Activated CD8-positive, alpha-beta T cell treated with anti-CD3 and anti-CD28 coated beads for 36 hours (primary cell): ENCODE measurements around the gene AOX1. TPM values are rescaled to one million over a fixed set of nuclear protein-coding genes. Genes with fewer than 3 reads are reported as not detected.
"Not testable (repeated sequence)": the region's sequence is repeated elsewhere in the genome, so short reads cannot be mapped to it uniquely, and the experiment has no call there.

Source experiments
- ATAC-seq: fragments of 200-7000 bp; cut with Tn5 transposase; one replicate; pipeline ENCODE4 v1.10.0; 2021; ENCODE audit warnings: mild to moderate bottlenecking, moderate library complexity
- CTCF ChIA-PET: fragments of 350-600 bp; sonication (Branson Sonifier 250); formaldehyde crosslinking; loops from one replicate; lab custom pipeline; 2021; ENCODE audit warnings: antibody characterized with exemption; lab: Charles Lee
- POLR2A ChIA-PET: fragments of 350-600 bp; sonication (Branson Sonifier 250); formaldehyde crosslinking; loops from one replicate; lab custom pipeline; 2021; ENCODE audit warnings: antibody characterized with exemption; lab: Charles Lee
- DNase-seq: peaks from one replicate; pipeline ENCODE4 v3.0.0-alpha.2; 2020
- H3K27ac Mint-ChIP-seq: one replicate; pipeline ENCODE4 v1.8.0; 2021; ENCODE audit warnings: mild to moderate bottlenecking, mixed read lengths
- H3K27me3 Mint-ChIP-seq: one replicate; pipeline ENCODE4 v1.8.0; 2021; ENCODE audit warnings: mixed read lengths
- H3K36me3 Mint-ChIP-seq: one replicate; pipeline ENCODE4 v1.8.0; 2021; ENCODE audit warnings: low read depth, mixed read lengths
- H3K4me1 Mint-ChIP-seq: one replicate; pipeline ENCODE4 v1.8.0; 2021; ENCODE audit warnings: low read depth, mixed read lengths
- H3K4me3 Mint-ChIP-seq: one replicate; pipeline ENCODE4 v1.8.0; 2021; ENCODE audit warnings: mild to moderate bottlenecking, moderate library complexity, mixed read lengths
- H3K9me3 Mint-ChIP-seq: one replicate; pipeline ENCODE4 v1.8.0; 2021; ENCODE audit warnings: mixed read lengths
- intact Hi-C: fragments of 100-400 bp; cut with micrococcal nuclease; formaldehyde crosslinking; loops from one replicate; pipeline ENCODE4 v1.10.0; 2022
- total RNA-seq, 2 experiments: library from RNA; stranded (reverse); gene quantifications; one replicate each; pipeline ENCODE4 v1.2.3, GENCODE V29; 2021
- TF ChIP-seq, protein P1 (sequence below): fragments of 200-600 bp; IDR thresholded peaks from one replicate; pipeline ENCODE4 v1.8.0; 2022; ENCODE audit warnings: antibody characterized with exemption, mild to moderate bottlenecking

AOX1 gene
- total RNA-seq, 2 experiments from 2014 or later = 0.54 to 0.69 TPM

DNA sequence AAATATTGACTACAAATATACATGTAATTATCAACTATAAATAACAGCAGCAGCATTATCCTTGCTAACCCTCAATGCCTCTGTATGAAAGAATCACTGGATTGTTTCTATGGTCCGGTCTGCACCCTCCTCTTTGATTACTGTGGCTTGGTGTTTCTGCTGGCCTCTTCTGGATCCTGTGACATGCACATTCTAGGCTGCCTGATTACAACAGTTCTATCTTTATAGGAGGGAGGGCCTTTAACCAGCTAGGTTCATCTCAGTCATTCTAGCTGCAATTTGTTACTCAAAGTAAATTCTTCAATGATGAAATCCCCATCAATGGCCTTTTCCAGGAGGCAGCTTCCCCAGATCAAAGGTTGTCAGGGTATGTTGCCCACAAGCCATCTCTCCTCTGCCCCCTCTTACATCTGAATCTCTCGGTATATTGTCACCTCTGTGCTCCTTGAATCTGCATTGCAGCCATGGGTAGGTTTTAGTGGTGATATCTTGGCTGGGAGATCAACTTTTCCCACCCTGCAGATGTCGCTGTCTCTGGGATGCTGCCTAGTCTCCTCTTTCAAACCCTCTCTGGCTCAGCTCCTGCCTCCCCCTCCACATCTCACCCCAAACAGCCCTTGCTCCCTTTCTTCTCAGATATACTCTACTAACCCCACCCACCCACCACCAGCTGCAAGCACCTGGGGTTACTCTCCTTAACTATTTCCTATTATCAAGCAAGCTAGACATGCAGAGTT is 119.7 kb downstream of the AOX1 start:
- ChIA-PET POLR2A (interaction anchor here (0.7 to 5.9 kb wide), 2 partner anchors 8 to 109 kb away, joined by 3 to 25 read pairs; no protein-coding TSS in a partner anchor), CTCF (interaction anchor here (1.0 to 2.3 kb wide), 5 partner anchors 30 to 225 kb away, joined by 3 to 6 read pairs (median 3); partner anchors contain the start of gene KCTD18)
- DNase-seq = peak; percentile 45
- Mint-ChIP-seq H3K4me1 (peaks cover 52% of the 10 kb centered on the region), H3K4me3 (no peak overlapping the region), H3K36me3 (no peaks in the 10 kb centered on the region), H3K27me3 (peaks cover 14% of the 10 kb centered on the region), H3K27ac (peak overlapping the region; percentile 16), H3K9me3 (no peaks in the 10 kb centered on the region)
- TF ChIP-seq, protein P1, sequence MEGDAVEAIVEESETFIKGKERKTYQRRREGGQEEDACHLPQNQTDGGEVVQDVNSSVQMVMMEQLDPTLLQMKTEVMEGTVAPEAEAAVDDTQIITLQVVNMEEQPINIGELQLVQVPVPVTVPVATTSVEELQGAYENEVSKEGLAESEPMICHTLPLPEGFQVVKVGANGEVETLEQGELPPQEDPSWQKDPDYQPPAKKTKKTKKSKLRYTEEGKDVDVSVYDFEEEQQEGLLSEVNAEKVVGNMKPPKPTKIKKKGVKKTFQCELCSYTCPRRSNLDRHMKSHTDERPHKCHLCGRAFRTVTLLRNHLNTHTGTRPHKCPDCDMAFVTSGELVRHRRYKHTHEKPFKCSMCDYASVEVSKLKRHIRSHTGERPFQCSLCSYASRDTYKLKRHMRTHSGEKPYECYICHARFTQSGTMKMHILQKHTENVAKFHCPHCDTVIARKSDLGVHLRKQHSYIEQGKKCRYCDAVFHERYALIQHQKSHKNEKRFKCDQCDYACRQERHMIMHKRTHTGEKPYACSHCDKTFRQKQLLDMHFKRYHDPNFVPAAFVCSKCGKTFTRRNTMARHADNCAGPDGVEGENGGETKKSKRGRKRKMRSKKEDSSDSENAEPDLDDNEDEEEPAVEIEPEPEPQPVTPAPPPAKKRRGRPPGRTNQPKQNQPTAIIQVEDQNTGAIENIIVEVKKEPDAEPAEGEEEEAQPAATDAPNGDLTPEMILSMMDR = no peak
- peak; percentile 52 for ATAC-seq
- intact Hi-C loops = loop anchor here (5.0 kb wide), 1 partner anchor 128 kb away; no protein-coding TSS in a partner anchor

DNA sequence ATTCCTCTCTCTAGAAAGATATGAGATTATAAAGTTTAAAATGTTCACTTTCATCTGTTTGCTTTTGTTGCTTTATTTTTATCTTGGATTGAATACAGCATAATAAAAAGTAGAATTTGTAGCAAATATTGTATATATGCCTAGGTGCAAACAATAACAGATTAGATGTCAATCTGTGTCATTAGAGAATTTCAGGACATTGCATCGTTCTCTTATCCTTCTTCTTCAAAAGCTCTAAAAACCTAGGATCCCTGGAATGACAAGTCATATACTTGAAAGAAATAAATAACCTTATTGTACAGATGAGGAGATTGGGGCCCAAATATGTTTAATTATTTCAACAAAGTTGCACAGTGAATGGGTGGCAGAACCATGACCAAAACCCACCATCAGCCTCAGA is 123.1 kb downstream of the AOX1 start:
- no peak for ATAC-seq
- intact Hi-C loops = loop anchor here (5.0 kb wide), 1 partner anchor 132 kb away; no protein-coding TSS in a partner anchor
- TF ChIP-seq, protein P1 = no peak

DNA sequence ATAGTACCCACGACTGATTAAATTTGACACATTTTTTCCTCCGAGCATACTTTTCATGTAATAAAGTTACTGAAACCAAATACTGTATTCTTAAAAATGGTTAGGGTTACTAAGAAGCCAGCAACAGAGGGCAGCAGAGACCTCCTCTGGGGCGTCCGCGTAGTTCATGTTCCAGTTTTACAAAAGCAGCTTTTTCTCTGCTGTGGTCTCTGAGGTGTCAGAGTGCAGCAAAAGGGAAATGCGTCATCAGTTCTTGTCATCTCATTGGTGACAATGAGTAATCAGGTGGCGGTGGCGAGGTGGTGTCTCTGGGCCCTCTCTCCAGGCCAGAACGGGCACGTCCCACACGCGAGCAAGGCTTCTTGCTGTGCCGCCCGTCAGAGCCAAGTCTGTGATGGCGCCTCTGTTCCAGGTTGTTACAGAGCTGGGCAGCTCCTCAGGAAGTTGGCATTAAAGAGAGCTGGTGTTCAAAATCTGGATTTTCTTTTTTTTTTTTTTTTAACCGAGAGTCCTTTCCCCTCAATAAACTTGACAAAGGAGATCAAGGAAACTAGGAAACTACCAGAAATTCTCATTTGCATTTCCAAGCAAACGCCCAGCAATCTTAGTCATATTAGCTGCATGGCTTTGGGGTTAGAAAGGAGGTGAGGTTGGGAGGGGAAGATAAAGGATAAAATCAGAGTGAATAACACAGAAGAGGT is 127.3 kb downstream of the AOX1 start:
- H3K9me3 Mint-ChIP-seq = no peaks in the 10 kb centered on the region
- H3K27me3 Mint-ChIP-seq = peaks cover 4% of the 10 kb centered on the region
- no peaks in the 10 kb centered on the region for H3K36me3 Mint-ChIP-seq
- peak overlapping the region; percentile 100 for H3K27ac Mint-ChIP-seq
- H3K4me3 Mint-ChIP-seq = peak overlapping the region; percentile 73
- POLR2A ChIA-PET = interaction anchor here (0.7 to 3.2 kb wide), 26 partner anchors 9 to 188 kb away, joined by 3 to 25 read pairs (median 3); partner anchors contain the start of genes BZW1, CLK1, NIF3L1 and PPIL3
- TF ChIP-seq, protein P1 = peak; percentile 71
- intact Hi-C loops = loop anchor here (1.0 to 2.0 kb wide), 3 partner anchors 98 to 176 kb away; partner anchors contain the start of genes BZW1, CLK1, NIF3L1 and PPIL3
- H3K4me1 Mint-ChIP-seq = peaks cover 43% of the 10 kb centered on the region
- DNase-seq (peak; percentile 98), ATAC-seq (peak; percentile 95)
- CTCF ChIA-PET = interaction anchor here (0.6 to 3.5 kb wide), 27 partner anchors 10 to 523 kb away, joined by 3 to 23 read pairs (median 5); partner anchors contain the start of genes CLK1, NIF3L1 and PPIL3

More for the DNA sequence above, 123.1 kb downstream of the AOX1 start:
- Mint-ChIP-seq H3K9me3 (no peaks in the 10 kb centered on the region), H3K4me1 (peaks cover 59% of the 10 kb centered on the region), H3K27me3 (peaks cover 8% of the 10 kb centered on the region), H3K4me3 (no peak overlapping the region), H3K27ac (no peak overlapping the region), H3K36me3 (no peaks in the 10 kb centered on the region)
- no peak for DNase-seq
- ChIA-PET POLR2A (no interaction called here), CTCF (no interaction called here)

DNA sequence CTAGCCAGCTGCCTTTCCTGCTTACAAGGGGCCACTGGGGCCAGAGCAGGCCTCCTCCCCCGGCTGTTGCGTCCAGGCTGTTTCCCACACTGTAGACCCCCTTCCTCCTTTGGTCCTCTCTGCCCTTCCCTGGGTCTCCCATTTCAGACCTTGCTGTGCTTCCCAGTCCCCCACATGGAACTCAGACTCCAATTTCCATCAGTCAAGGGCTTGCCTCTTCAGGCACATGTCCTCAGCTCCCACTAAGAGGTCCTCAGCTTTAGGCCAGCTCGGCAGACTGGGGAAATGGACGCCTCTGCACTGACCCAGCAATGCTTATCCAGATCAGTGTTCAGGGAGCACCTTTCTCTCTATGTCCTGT is 127.9 kb downstream of the AOX1 start:
- H3K36me3 Mint-ChIP-seq = no peaks in the 10 kb centered on the region
- TF ChIP-seq, protein P1 = no peak
- H3K27ac Mint-ChIP-seq = peak overlapping the region; percentile 100
- peak overlapping the region; percentile 73 for H3K4me3 Mint-ChIP-seq
- intact Hi-C loops = loop anchor here (1.0 to 2.0 kb wide), 3 partner anchors 98 to 176 kb away; partner anchors contain the start of genes BZW1, CLK1, NIF3L1 and PPIL3
- CTCF ChIA-PET = interaction anchor here (0.8 to 3.5 kb wide), 23 partner anchors 9 to 523 kb away, joined by 3 to 23 read pairs (median 5); partner anchors contain the start of genes CLK1, NIF3L1 and PPIL3
- peaks cover 1% of the 10 kb centered on the region for H3K27me3 Mint-ChIP-seq
- peak; percentile 7 for DNase-seq
- no peaks in the 10 kb centered on the region for H3K9me3 Mint-ChIP-seq
- H3K4me1 Mint-ChIP-seq = peaks cover 40% of the 10 kb centered on the region
- peak; percentile 0 for ATAC-seq
- POLR2A ChIA-PET = interaction anchor here (0.8 to 3.2 kb wide), 20 partner anchors 8 to 189 kb away, joined by 3 to 25 read pairs (median 4); partner anchors contain the start of genes BZW1, CLK1, NIF3L1 and PPIL3

DNA sequence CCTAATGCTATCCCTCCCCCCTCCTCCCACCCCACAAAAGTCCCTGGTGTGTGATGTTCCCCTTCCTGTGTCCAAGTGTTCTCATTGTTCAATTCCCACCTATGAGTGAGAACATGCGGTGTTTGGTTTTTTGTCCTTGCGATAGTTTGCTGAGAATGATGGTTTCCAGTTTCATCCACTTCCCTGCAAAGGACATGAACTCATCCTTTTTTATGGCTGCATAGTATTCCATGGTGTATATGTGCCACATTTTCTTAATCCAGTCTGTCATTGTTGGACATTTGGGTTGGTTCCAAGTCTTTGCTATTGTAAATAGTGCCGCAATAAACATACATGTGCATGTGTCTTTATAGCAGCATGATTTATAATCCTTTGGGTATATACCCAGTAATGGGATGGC is 129.2 kb downstream of the AOX1 start:
- intact Hi-C loops, POLR2A ChIA-PET, H3K27me3 Mint-ChIP-seq, ATAC-seq, H3K4me3 Mint-ChIP-seq, H3K36me3 Mint-ChIP-seq, H3K9me3 Mint-ChIP-seq, DNase-seq: not testable (repeated sequence)
- H3K4me1 Mint-ChIP-seq = peaks cover 36% of the 10 kb centered on the region
- CTCF ChIA-PET = interaction anchor here (0.7 kb wide), 1 partner anchor 192 kb away, joined by 3 read pairs; no protein-coding TSS in a partner anchor
- peak overlapping the region; percentile 12 for H3K27ac Mint-ChIP-seq
